HFFc6 (cell line): ENCODE data around the gene DDX52. TPM values are rescaled to one million over a fixed set of nuclear protein-coding genes. Genes with fewer than 3 reads are reported as not detected.
"Not testable (repeated sequence)": the region's sequence is repeated elsewhere in the genome, so short reads cannot be mapped to it uniquely, and the experiment has no call there.

Experiments used
- DNase-seq: peaks from one replicate; pipeline ENCODE4 v3.0.0-alpha.2; 2018
- H3K27ac Mint-ChIP-seq: 2 replicates; pipeline ENCODE4 v1.8.0; 2020; ENCODE audit warnings: mild to moderate bottlenecking, mixed read lengths
- H3K27me3 Mint-ChIP-seq: 2 replicates; pipeline ENCODE4 v1.8.0; 2021; ENCODE audit warnings: mild to moderate bottlenecking, moderate library complexity, mixed read lengths; ENCODE audit not compliant: insufficient read depth
- H3K36me3 Mint-ChIP-seq: 2 replicates; pipeline ENCODE4 v1.8.0; 2021; ENCODE audit warnings: low read depth, mixed read lengths
- H3K4me1 Mint-ChIP-seq: 2 replicates; pipeline ENCODE4 v1.8.0; 2020; ENCODE audit warnings: low read depth, mixed read lengths
- H3K4me3 Mint-ChIP-seq: 2 replicates; pipeline ENCODE4 v1.8.0; 2020; ENCODE audit warnings: mild to moderate bottlenecking, moderate library complexity, mixed read lengths
- H3K9me3 Mint-ChIP-seq: 2 replicates; pipeline ENCODE4 v1.8.0; 2020; ENCODE audit warnings: mild to moderate bottlenecking, mixed read lengths
- total RNA-seq, 6 experiments: library from RNA; stranded (reverse); fragmentation: NEBNext Ultra II Directional; extraction: Animal tissue kit (Norgen Biotek cat#: 25700); gene quantifications; 2 replicates in 1 of 6; 3 replicates in 5 of 6; pipeline ENCODE4 v1.2.3, GENCODE V29; 2021
- TF ChIP-seq, protein P1 (sequence below): fragments of 200-600 bp; sonication (generic); IDR thresholded peaks from 2 replicates; pipeline ENCODE4 v1.5.0; 2021; ENCODE audit warnings: antibody characterized with exemption, mild to moderate bottlenecking

The DDX52 gene
- total RNA-seq, 6 experiments from 2014 or later, result 22.4 to 29.8 (median 26.8) TPM

GRCh38 chr17:37640015-37640414 lies 3.2 kb downstream of the DDX52 start:
- peaks cover 39% of the 10 kb centered on the region for H3K4me1 Mint-ChIP-seq
- TF ChIP-seq, protein P1, sequence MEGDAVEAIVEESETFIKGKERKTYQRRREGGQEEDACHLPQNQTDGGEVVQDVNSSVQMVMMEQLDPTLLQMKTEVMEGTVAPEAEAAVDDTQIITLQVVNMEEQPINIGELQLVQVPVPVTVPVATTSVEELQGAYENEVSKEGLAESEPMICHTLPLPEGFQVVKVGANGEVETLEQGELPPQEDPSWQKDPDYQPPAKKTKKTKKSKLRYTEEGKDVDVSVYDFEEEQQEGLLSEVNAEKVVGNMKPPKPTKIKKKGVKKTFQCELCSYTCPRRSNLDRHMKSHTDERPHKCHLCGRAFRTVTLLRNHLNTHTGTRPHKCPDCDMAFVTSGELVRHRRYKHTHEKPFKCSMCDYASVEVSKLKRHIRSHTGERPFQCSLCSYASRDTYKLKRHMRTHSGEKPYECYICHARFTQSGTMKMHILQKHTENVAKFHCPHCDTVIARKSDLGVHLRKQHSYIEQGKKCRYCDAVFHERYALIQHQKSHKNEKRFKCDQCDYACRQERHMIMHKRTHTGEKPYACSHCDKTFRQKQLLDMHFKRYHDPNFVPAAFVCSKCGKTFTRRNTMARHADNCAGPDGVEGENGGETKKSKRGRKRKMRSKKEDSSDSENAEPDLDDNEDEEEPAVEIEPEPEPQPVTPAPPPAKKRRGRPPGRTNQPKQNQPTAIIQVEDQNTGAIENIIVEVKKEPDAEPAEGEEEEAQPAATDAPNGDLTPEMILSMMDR, result no peak
- H3K27me3 Mint-ChIP-seq, result 0 out of 2 replicates have a peak, but pooled peaks cover 4% of the 10 kb centered on the region
- no peak for DNase-seq
- H3K4me3 Mint-ChIP-seq, result peak overlapping the region; percentile 17; the same call in 1 of the 2 replicates
- no peaks in the 10 kb centered on the region for H3K9me3 Mint-ChIP-seq
- peaks cover 41% of the 10 kb centered on the region for H3K36me3 Mint-ChIP-seq
- peak overlapping the region; percentile 30; the same call in 1 of the 2 replicates for H3K27ac Mint-ChIP-seq

GRCh38 chr17:37637956-37638355 lies 5.3 kb downstream of the DDX52 start:
- Mint-ChIP-seq H3K4me3 (no peak overlapping the region), H3K27ac (no peak overlapping the region), H3K4me1 (peaks cover 27% of the 10 kb centered on the region), H3K36me3 (peaks cover 41% of the 10 kb centered on the region), H3K27me3 (0 out of 2 replicates have a peak, but pooled peaks cover 2% of the 10 kb centered on the region), H3K9me3 (no peaks in the 10 kb centered on the region)
- DNase-seq, result no peak
- TF ChIP-seq, protein P1, result no peak

- Mint-ChIP-seq H3K4me1 (peaks cover 18% of the 10 kb centered on the region), H3K36me3 (peaks cover 30% of the 10 kb centered on the region), H3K27ac (peak overlapping the region; percentile 56; the same call in 1 of the 2 replicates)
- H3K9me3 Mint-ChIP-seq, DNase-seq, H3K4me3 Mint-ChIP-seq, H3K27me3 Mint-ChIP-seq: not testable (repeated sequence)
These were observed 26.8 kb downstream of the DDX52 start for GRCh38 chr17:37616430-37616829.

DNA sequence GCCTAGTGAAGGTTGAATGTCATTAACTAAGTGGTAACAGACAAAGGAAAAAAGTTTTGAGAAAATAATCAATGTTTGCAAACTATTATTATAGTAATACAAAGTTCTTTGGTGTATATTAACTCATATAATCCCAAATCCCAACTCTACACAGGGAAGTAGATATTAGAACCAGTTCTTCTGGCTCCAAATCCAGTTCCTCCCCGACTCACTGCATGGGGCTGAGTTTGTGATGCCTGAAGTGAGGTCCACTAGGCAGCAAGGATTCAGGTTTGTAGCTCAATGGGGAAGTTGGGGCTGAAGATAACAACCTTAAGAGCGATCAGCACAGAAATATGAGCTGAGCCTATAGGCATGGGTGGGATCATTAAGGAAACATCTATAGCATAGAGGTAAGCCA lies 28.4 kb downstream of the DDX52 start:
- Mint-ChIP-seq H3K4me1 (peaks cover 31% of the 10 kb centered on the region), H3K27ac (peak overlapping the region; percentile 98), H3K36me3 (peaks cover 26% of the 10 kb centered on the region), H3K9me3 (no peaks in the 10 kb centered on the region), H3K4me3 (no peak overlapping the region), H3K27me3 (no peaks in the 10 kb centered on the region)
- no peak for DNase-seq
- TF ChIP-seq, protein P1, result no peak

DNA sequence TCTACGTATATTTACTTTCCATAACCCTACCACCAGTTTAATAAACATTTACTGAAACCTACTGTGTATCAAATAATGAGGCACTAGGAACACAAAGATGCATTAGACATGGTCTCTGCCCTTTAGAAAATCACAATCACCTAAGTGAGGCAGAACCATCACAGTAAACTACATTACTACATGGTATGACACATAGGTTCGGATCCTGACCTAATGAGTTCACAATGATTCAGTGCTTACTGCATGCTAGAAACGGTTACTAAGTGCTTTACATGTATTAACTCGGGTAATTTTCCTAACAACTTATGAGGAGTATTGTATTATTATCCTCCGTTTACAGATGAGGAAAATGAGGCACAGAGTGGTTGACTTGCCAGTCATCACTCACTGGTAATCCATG lies 28.9 kb downstream of the DDX52 start:
- peaks cover 26% of the 10 kb centered on the region for H3K36me3 Mint-ChIP-seq
- H3K27ac Mint-ChIP-seq, result peak overlapping the region; percentile 98
- DNase-seq, result peak; percentile 95
- H3K9me3 Mint-ChIP-seq, result no peaks in the 10 kb centered on the region
- TF ChIP-seq, protein P1, result no peak
- no peaks in the 10 kb centered on the region for H3K27me3 Mint-ChIP-seq
- peaks cover 36% of the 10 kb centered on the region for H3K4me1 Mint-ChIP-seq
- H3K4me3 Mint-ChIP-seq, result no peak overlapping the region; the same call in 1 of the 2 replicates

GRCh38 chr17:37610971-37611370 lies 32.3 kb downstream of the DDX52 start:
- H3K4me1 Mint-ChIP-seq, result peaks cover 49% of the 10 kb centered on the region
- peaks cover 20% of the 10 kb centered on the region for H3K36me3 Mint-ChIP-seq
- no peak overlapping the region for H3K4me3 Mint-ChIP-seq
- TF ChIP-seq, protein P1, result no peak
- H3K9me3 Mint-ChIP-seq, result no peaks in the 10 kb centered on the region
- H3K27ac Mint-ChIP-seq, result peak overlapping the region; percentile 96
- DNase-seq, result no peak
- H3K27me3 Mint-ChIP-seq, result no peaks in the 10 kb centered on the region

GRCh38 chr17:37610041-37610420 lies 33.2 kb downstream of the DDX52 start:
- H3K9me3 Mint-ChIP-seq, H3K27me3 Mint-ChIP-seq, DNase-seq: not testable (repeated sequence)
- Mint-ChIP-seq H3K4me1 (peaks cover 56% of the 10 kb centered on the region), H3K36me3 (peaks cover 16% of the 10 kb centered on the region), H3K27ac (peak overlapping the region; percentile 96), H3K4me3 (peak overlapping the region; percentile 97)
